Loucy (cell line): Measurements from ENCODE around the gene LONP2.
A peak's percentile ranks its signal among the peaks of the same experiment; 100 is the strongest.

Source experiments
- H2AFZ ChIP-seq: fragments of 200-600 bp; sonication (generic); 2 replicates; pipeline ENCODE4 v1.6.0; 2016; ENCODE audit warnings: antibody characterized with exemption, mild to moderate bottlenecking, low read length, moderate library complexity
- H3F3A ChIP-seq: fragments of 200-600 bp; 2 replicates; pipeline ENCODE4 v1.6.0; 2016; ENCODE audit warnings: antibody characterized with exemption, low read depth, mild to moderate bottlenecking
- H3K27me3 ChIP-seq: fragments of 200-600 bp; sonication (generic); 2 replicates; pipeline ENCODE4 v1.6.1; 2014; ENCODE audit warnings: low read length, mild to moderate bottlenecking; ENCODE audit not compliant: insufficient read depth, poor library complexity, severe bottlenecking
- H3K36me3 ChIP-seq: fragments of 200-600 bp; sonication (generic); 2 replicates; pipeline ENCODE4 v1.6.1; 2016; ENCODE audit warnings: low read length; ENCODE audit not compliant: insufficient read depth
- H3K4me1 ChIP-seq: fragments of 200-600 bp; sonication (generic); 2 replicates; pipeline ENCODE4 v1.5.1; 2014; ENCODE audit warnings: low read length, mild to moderate bottlenecking; ENCODE audit not compliant: insufficient read depth, poor library complexity, severe bottlenecking
- H3K4me2 ChIP-seq: fragments of 200-600 bp; sonication (generic); 2 replicates; pipeline ENCODE4 v1.6.0; 2014; ENCODE audit warnings: antibody characterized with exemption, low read length, low read depth, mild to moderate bottlenecking; ENCODE audit not compliant: poor library complexity, severe bottlenecking
- H3K4me3 ChIP-seq: fragments of 200-600 bp; sonication (generic); 2 replicates; pipeline ENCODE4 v1.5.1; 2014; ENCODE audit warnings: low read length, mild to moderate bottlenecking, mixed read lengths; ENCODE audit not compliant: poor library complexity, severe bottlenecking
- H3K79me2 ChIP-seq: fragments of 200-600 bp; sonication (generic); 2 replicates; pipeline ENCODE4 v1.6.1; 2014; ENCODE audit warnings: low read length; ENCODE audit not compliant: insufficient read depth
- H3K9ac ChIP-seq: fragments of 200-600 bp; sonication (generic); 2 replicates; pipeline ENCODE4 v1.6.0; 2014; ENCODE audit warnings: mild to moderate bottlenecking, low read depth, low read length, moderate library complexity; ENCODE audit not compliant: poor library complexity, severe bottlenecking
- H3K9me2 ChIP-seq: fragments of 200-600 bp; sonication (generic); replicated peaks from 2 replicates; pipeline ENCODE4 v1.6.1; 2016; ENCODE audit warnings: low read depth, low read length, mixed read lengths
- H3K9me3 ChIP-seq: fragments of 200-600 bp; sonication (generic); 2 replicates; pipeline ENCODE4 v1.6.1; 2014; ENCODE audit warnings: mild to moderate bottlenecking, antibody characterized with exemption, low read length, low read depth; ENCODE audit not compliant: insufficient read depth
- H4K20me1 ChIP-seq: fragments of 200-600 bp; sonication (generic); 2 replicates; pipeline ENCODE4 v1.6.0; 2014; ENCODE audit warnings: antibody characterized with exemption, low read length, mild to moderate bottlenecking; ENCODE audit not compliant: insufficient read depth, poor library complexity, severe bottlenecking
- CTCF ChIP-seq: fragments of 200-600 bp; sonication (generic); conservative IDR thresholded peaks from 2 replicates; pipeline ENCODE4 v1.5.1; 2014; ENCODE audit warnings: mild to moderate bottlenecking, antibody characterized with exemption, low read length
- EZH2phosphoT487 ChIP-seq: fragments of 200-600 bp; IDR thresholded peaks from 2 replicates; pipeline ENCODE4 v1.6.1; 2018; ENCODE audit warnings: antibody characterized with exemption, mild to moderate bottlenecking, moderate library complexity, borderline replicate concordance

Gene LONP2

GRCh38 chr16:48383877-48384519 lies 139.9 kb downstream of the LONP2 start:
- H3K9me3 ChIP-seq = no peaks in the 10 kb centered on the region
- H3K4me1 ChIP-seq = peaks cover 43% of the 10 kb centered on the region
- TF ChIP-seq EZH2phosphoT487 (no peak), CTCF (no peak)
- no peaks in the 10 kb centered on the region for H3K9me2 ChIP-seq
- peaks cover 61% of the 10 kb centered on the region for H3K79me2 ChIP-seq
- H3K27me3 ChIP-seq = no peaks in the 10 kb centered on the region
- H3K36me3 ChIP-seq = no peaks in the 10 kb centered on the region
- peak overlapping the region; percentile 89 for H3K4me3 ChIP-seq
- peak overlapping the region; percentile 80 for H3K4me2 ChIP-seq
- H2AFZ ChIP-seq = no peak overlapping the region
- H3K9ac ChIP-seq = peak overlapping the region; percentile 91
- peaks cover 54% of the 10 kb centered on the region for H4K20me1 ChIP-seq
- H3F3A ChIP-seq = no peaks in the 10 kb centered on the region

- H3F3A ChIP-seq = no peaks in the 10 kb centered on the region
- no peaks in the 10 kb centered on the region for H3K9me3 ChIP-seq
- H2AFZ ChIP-seq = peak overlapping the region; percentile 74
- TF ChIP-seq CTCF (no peak), EZH2phosphoT487 (no peak)
- peaks cover 37% of the 10 kb centered on the region for H3K4me1 ChIP-seq
- peak overlapping the region; percentile 93 for H3K4me3 ChIP-seq
- no peaks in the 10 kb centered on the region for H3K36me3 ChIP-seq
- H3K9me2 ChIP-seq = no peaks in the 10 kb centered on the region
- no peaks in the 10 kb centered on the region for H3K27me3 ChIP-seq
- H3K9ac ChIP-seq = peak overlapping the region; percentile 97
- H3K79me2 ChIP-seq = peaks cover 54% of the 10 kb centered on the region
- peaks cover 47% of the 10 kb centered on the region for H4K20me1 ChIP-seq
- peak overlapping the region; percentile 80 for H3K4me2 ChIP-seq
These were observed 140.6 kb downstream of the LONP2 start for GRCh38 chr16:48384520-48385252.

GRCh38 chr16:48385253-48386150 lies 141.4 kb downstream of the LONP2 start, which contains the start of gene SIAH1:
Gene SIAH1 (minus strand): TSS chr16:48385413. CDS start chr16:48362428, 22,985 bp downstream.
- no peaks in the 10 kb centered on the region for H3F3A ChIP-seq
- peaks cover 39% of the 10 kb centered on the region for H4K20me1 ChIP-seq
- H3K9me3 ChIP-seq = no peaks in the 10 kb centered on the region
- TF ChIP-seq EZH2phosphoT487 = no peak
- TF ChIP-seq CTCF = no peak
- peaks cover 28% of the 10 kb centered on the region for H3K4me1 ChIP-seq
- H3K9me2 ChIP-seq = no peaks in the 10 kb centered on the region
- peak within 1 kb of the TSS; percentile 97 for H3K9ac ChIP-seq
- H3K36me3 ChIP-seq = no peaks in the 10 kb centered on the region
- H3K79me2 ChIP-seq = peaks cover 46% of the 10 kb centered on the region
- peak within 1 kb of the TSS; percentile 85 for H3K4me2 ChIP-seq
- no peaks in the 10 kb centered on the region for H3K27me3 ChIP-seq
- peak within 1 kb of the TSS; percentile 93 for H3K4me3 ChIP-seq
- H2AFZ ChIP-seq = peak within 1 kb of the TSS; percentile 82
